ENCODE results near the gene RGS17.
"Not testable (repeated sequence)": the region's sequence is repeated elsewhere in the genome, so short reads cannot be mapped to it uniquely, and the experiment has no call there.

Gene RGS17

GRCh38 chr6:153131037-153131981 is at the start of gene RGS17:
Gene RGS17, minus strand, starts transcription at chr6:153131282. Its CDS starts 87,264 bp downstream, at chr6:153044018.
- DNase-seq, result no peak

GRCh38 chr6:153172815-153173214 is 41.7 kb upstream of the RGS17 start:
- no peak for DNase-seq

- no peak for DNase-seq
Measured at GRCh38 chr6:153170511-153170910, 39.4 kb upstream of the RGS17 start.

- DNase-seq, result no peak
Measured at GRCh38 chr6:153167907-153168306, 36.8 kb upstream of the RGS17 start.

GRCh38 chr6:153167061-153167891 is 36.2 kb upstream of the RGS17 start:
- DNase-seq, result no peak

GRCh38 chr6:153162646-153163045 is 31.6 kb upstream of the RGS17 start:
- no peak for DNase-seq

GRCh38 chr6:153162172-153162571 is 31.1 kb upstream of the RGS17 start:
- no peak for DNase-seq

GRCh38 chr6:153160221-153160620 is 29.1 kb upstream of the RGS17 start:
- no peak for DNase-seq

- no peak for DNase-seq
Measured at GRCh38 chr6:153150752-153151440, 19.8 kb upstream of the RGS17 start.

GRCh38 chr6:153150371-153150751 is 19.3 kb upstream of the RGS17 start:
- no peak for DNase-seq

- DNase-seq, result no peak
Measured at GRCh38 chr6:153149891-153150290, 18.8 kb upstream of the RGS17 start.

- no peak for DNase-seq
Measured at GRCh38 chr6:153146413-153146812, 15.3 kb upstream of the RGS17 start.

- no peak for DNase-seq
Measured at GRCh38 chr6:153145591-153145990, 14.5 kb upstream of the RGS17 start.

- no peak for DNase-seq
Measured at GRCh38 chr6:153143200-153143599, 12.1 kb upstream of the RGS17 start.

- no peak for DNase-seq
Measured at GRCh38 chr6:153140299-153140698, 9.2 kb upstream of the RGS17 start.

GRCh38 chr6:153138930-153139329 is 7.8 kb upstream of the RGS17 start:
- no peak for DNase-seq

GRCh38 chr6:153135681-153136080 is 4.6 kb upstream of the RGS17 start:
- no peak for DNase-seq

GRCh38 chr6:153133667-153134066 is 2.6 kb upstream of the RGS17 start:
- not testable (repeated sequence) for DNase-seq

GRCh38 chr6:153130515-153131036 is 506 bp downstream of the RGS17 start:
- DNase-seq, result no peak

GRCh38 chr6:153129873-153130514 is 1.1 kb downstream of the RGS17 start:
- DNase-seq, result no peak

GRCh38 chr6:153126218-153126617 is 4.9 kb downstream of the RGS17 start:
- DNase-seq, result no peak

- no peak for DNase-seq
Measured at GRCh38 chr6:153125032-153125431, 6.0 kb downstream of the RGS17 start.
